KBM-7 (cell line): Measurements from ENCODE around the gene TMEM117.

ENCODE experiments used
- DNase-seq: peaks from one replicate; pipeline ENCODE4 v3.0.0-alpha.2; 2015
- in situ Hi-C: fragments of 300-500 bp; cut with MboI; formaldehyde crosslinking; loops from 2 replicates; pipeline ENCODE4 v1.14.3; 2020; ENCODE audit warnings: low sequenced_read_pairs, low pct_unique_long_range_greater_than_20kb, mixed read lengths

The TMEM117 gene

GRCh38 chr12:43930032-43930431 lies 94.2 kb downstream of the TMEM117 start:
- DNase-seq: no peak

GRCh38 chr12:43931187-43931586 lies 95.3 kb downstream of the TMEM117 start:
- in situ Hi-C loops: no loop called here
- DNase-seq: no peak

More at GRCh38 chr12:43930032-43930431, 94.2 kb downstream of the TMEM117 start:
- in situ Hi-C loops: no loop called here

GRCh38 chr12:43935581-43935980 lies 99.7 kb downstream of the TMEM117 start:
- in situ Hi-C loops: no loop called here
- DNase-seq: no peak

- DNase-seq: peak; percentile 3
- in situ Hi-C loops: no loop called here
These were observed 102.1 kb downstream of the TMEM117 start for GRCh38 chr12:43937947-43938346.

GRCh38 chr12:43942379-43942778 lies 106.5 kb downstream of the TMEM117 start:
- in situ Hi-C loops: no loop called here
- DNase-seq: no peak

- in situ Hi-C loops: no loop called here
These were observed 110.1 kb downstream of the TMEM117 start for GRCh38 chr12:43945983-43946382.

GRCh38 chr12:43951286-43951685 lies 115.4 kb downstream of the TMEM117 start:
- in situ Hi-C loops: no loop called here
- no peak for DNase-seq

More at GRCh38 chr12:43945983-43946382, 110.1 kb downstream of the TMEM117 start:
- no peak for DNase-seq

GRCh38 chr12:43957732-43958372 lies 122.0 kb downstream of the TMEM117 start:
- in situ Hi-C loops: no loop called here
- DNase-seq: peak; percentile 73

GRCh38 chr12:43964033-43964432 lies 128.2 kb downstream of the TMEM117 start:
- DNase-seq: no peak
- in situ Hi-C loops: no loop called here

GRCh38 chr12:43964961-43965360 lies 129.1 kb downstream of the TMEM117 start:
- in situ Hi-C loops: no loop called here
- no peak for DNase-seq

- no peak for DNase-seq
- in situ Hi-C loops: no loop called here
These were observed 130.0 kb downstream of the TMEM117 start for GRCh38 chr12:43965899-43966298.

- no peak for DNase-seq
- in situ Hi-C loops: no loop called here
These were observed 132.9 kb downstream of the TMEM117 start for GRCh38 chr12:43968736-43969135.

- in situ Hi-C loops: no loop called here
- no peak for DNase-seq
These were observed 134.0 kb downstream of the TMEM117 start for GRCh38 chr12:43969882-43970281.

- no peak for DNase-seq
- in situ Hi-C loops: no loop called here
These were observed 137.5 kb downstream of the TMEM117 start for GRCh38 chr12:43973385-43973784.

GRCh38 chr12:43973993-43974392 lies 138.1 kb downstream of the TMEM117 start:
- no peak for DNase-seq
- in situ Hi-C loops: no loop called here

GRCh38 chr12:43976027-43976426 lies 140.1 kb downstream of the TMEM117 start:
- no peak for DNase-seq
- in situ Hi-C loops: no loop called here

- DNase-seq: no peak
- in situ Hi-C loops: no loop called here
These were observed 142.7 kb downstream of the TMEM117 start for GRCh38 chr12:43978556-43978955.

- in situ Hi-C loops: no loop called here
- no peak for DNase-seq
These were observed 143.6 kb downstream of the TMEM117 start for GRCh38 chr12:43979450-43979849.

- in situ Hi-C loops: no loop called here
- DNase-seq: no peak
These were observed 144.8 kb downstream of the TMEM117 start for GRCh38 chr12:43980627-43981191.

GRCh38 chr12:43981726-43982125 lies 145.8 kb downstream of the TMEM117 start:
- DNase-seq: no peak

GRCh38 chr12:43982544-43982943 lies 146.7 kb downstream of the TMEM117 start:
- in situ Hi-C loops: no loop called here
- no peak for DNase-seq

More at GRCh38 chr12:43981726-43982125, 145.8 kb downstream of the TMEM117 start:
- in situ Hi-C loops: no loop called here
